GM12878 (cell line): Measurements from ENCODE around the gene TIRAP. TPM values are rescaled to one million over a fixed set of nuclear protein-coding genes. Genes with fewer than 3 reads are reported as not detected.

Source experiments
- ATAC-seq: fragments of 200-7000 bp; cut with Tn5 transposase; 3 replicates; pipeline ENCODE4 v1.9.1; 2020; ENCODE audit warnings: mild to moderate bottlenecking, moderate library complexity
- BruUV-seq: library from RNA; stranded (reverse); fragments of 400-500 nt; replicated peaks from 2 replicates; lab custom pipeline; 2021; lab: Mats Ljungman, UMichigan
- CTCF ChIA-PET: fragments of 300-600 bp; sonication (Branson Sonifier 250); formaldehyde crosslinking; extraction: SDS; loops from one replicate; lab custom pipeline; 2021; ENCODE audit warnings: inconsistent platforms; lab: Yijun Ruan, JAX
- POLR2A ChIA-PET: fragments of 350-600 bp; formaldehyde crosslinking; extraction: SDS; loops from one replicate; lab custom pipeline; 2021; ENCODE audit warnings: inconsistent platforms; lab: Charles Lee
- RAD21 ChIA-PET: fragments of 300-600 bp; sonication (Branson Sonifier 250); formaldehyde crosslinking; loops from one replicate; lab custom pipeline; 2023; ENCODE audit warnings: antibody characterized with exemption; ENCODE audit not compliant: unreplicated experiment; lab: Charles Lee
- SMC1A ChIA-PET: fragments of 300-600 bp; sonication (Branson Sonifier 250); formaldehyde crosslinking; loops from one replicate; lab custom pipeline; 2023; ENCODE audit not compliant: unreplicated experiment, uncharacterized antibody; lab: Charles Lee
- DNase-seq: peaks from one replicate; pipeline ENCODE4 v3.0.0-alpha.2; 2011; ENCODE audit warnings: low read depth, low spot score
- FAIRE-seq: peaks from 3 replicates; lab custom pipeline; 2011; peaks lifted over from hg19 to GRCh38; lab: Jason Lieb, UNC
- H2AFZ ChIP-seq: 2 replicates; pipeline ENCODE4 v1.6.0; 2011; ENCODE audit warnings: low read depth, low read length, control low read depth; ENCODE audit not compliant: control insufficient read depth
- H3K27ac ChIP-seq: 2 replicates; pipeline ENCODE4 v1.5.1; 2011; ENCODE audit warnings: control low read depth; ENCODE audit not compliant: control insufficient read depth, insufficient read depth
- H3K27me3 ChIP-seq, 2 experiments: replicated peaks in 1 of 2; 2 replicates each; pipeline versions ENCODE4 v1.6.0 to v1.6.1; 2011; ENCODE audit warnings: low read length in 1 of 2; ENCODE audit not compliant: control insufficient read depth in 2 of 2, insufficient read depth in 2 of 2
- H3K36me3 ChIP-seq, 2 experiments: 2 replicates each; pipeline ENCODE4 v1.5.1; 2011; ENCODE audit warnings: low read length in 1 of 2; ENCODE audit not compliant: control insufficient read depth in 2 of 2, insufficient read depth in 2 of 2
- H3K4me1 ChIP-seq: 2 replicates; pipeline ENCODE4 v1.6.1; 2011; ENCODE audit warnings: mild to moderate bottlenecking, low read length, moderate library complexity, mixed read lengths; ENCODE audit not compliant: control insufficient read depth, insufficient read depth
- H3K4me2 ChIP-seq: 2 replicates; pipeline ENCODE4 v1.6.0; 2011; ENCODE audit warnings: control low read depth; ENCODE audit not compliant: control insufficient read depth, insufficient read depth
- H3K4me3 ChIP-seq: fragments of 200-600 bp; sonication (generic); 2 replicates; pipeline ENCODE4 v1.5.1; 2016
- H3K79me2 ChIP-seq: 2 replicates; pipeline ENCODE4 v1.6.0; 2011; ENCODE audit warnings: low read length; ENCODE audit not compliant: control insufficient read depth, insufficient read depth
- H3K9ac ChIP-seq: 2 replicates; pipeline ENCODE4 v1.8.0; 2011; ENCODE audit warnings: low read length, control low read depth, mixed read lengths; ENCODE audit not compliant: control insufficient read depth, insufficient read depth
- H3K9me3 ChIP-seq: replicated peaks from 3 replicates; pipeline ENCODE4 v1.5.1; 2011; ENCODE audit warnings: mild to moderate bottlenecking, low read length; ENCODE audit not compliant: control insufficient read depth, insufficient read depth
- H4K20me1 ChIP-seq: 2 replicates; pipeline ENCODE4 v1.6.0; 2011; ENCODE audit not compliant: control insufficient read depth, insufficient read depth
- ASH2L ChIP-seq: fragments of 300-600, 200-600 bp; sonication (generic); IDR thresholded peaks from 2 replicates; pipeline ENCODE4 v1.6.1; 2017; ENCODE audit warnings: low read depth, mild to moderate bottlenecking, borderline replicate concordance
- BMI1 ChIP-seq: fragments of 450-650 bp; IDR thresholded peaks from 2 replicates; pipeline ENCODE4 v1.6.1; 2016; ENCODE audit warnings: mild to moderate bottlenecking, moderate library complexity, borderline replicate concordance
- E4F1 ChIP-seq: fragments of 450-650 bp; IDR thresholded peaks from 2 replicates; pipeline ENCODE4 v1.6.1; 2018; ENCODE audit warnings: borderline replicate concordance, mild to moderate bottlenecking; ENCODE audit not compliant: partially characterized antibody
- FOXM1 ChIP-seq: IDR thresholded peaks from 2 replicates; pipeline ENCODE4 v1.6.1; 2012; ENCODE audit warnings: low read depth, mild to moderate bottlenecking, inconsistent platforms, low read length, moderate library complexity
- MYC ChIP-seq: IDR thresholded peaks from 2 replicates; pipeline ENCODE4 v1.6.1; 2011; ENCODE audit warnings: mild to moderate bottlenecking, low read length, moderate library complexity, inconsistent platforms; ENCODE audit not compliant: insufficient read depth, insufficient replicate concordance, insufficient read length, severe bottlenecking
- SMC3 ChIP-seq: IDR thresholded peaks from 2 replicates; pipeline ENCODE4 v1.6.1; 2011; ENCODE audit warnings: low read length, improper control_type of control experiment, borderline replicate concordance
- TAF1 ChIP-seq: IDR thresholded peaks from 2 replicates; pipeline ENCODE4 v1.6.1; 2011; ENCODE audit warnings: mild to moderate bottlenecking, low read depth, low read length, borderline replicate concordance
- WRNIP1 ChIP-seq: IDR thresholded peaks from 2 replicates; pipeline ENCODE4 v1.6.1; 2011; ENCODE audit warnings: low read depth, low read length, improper control_type of control experiment, borderline replicate concordance
- ZBED1 ChIP-seq: IDR thresholded peaks from 2 replicates; pipeline ENCODE4 v1.6.1; 2016; ENCODE audit warnings: borderline replicate concordance
- ZNF207 ChIP-seq: fragments of 450-650 bp; IDR thresholded peaks from 2 replicates; pipeline ENCODE4 v1.6.1; 2014; ENCODE audit warnings: antibody characterized with exemption, mild to moderate bottlenecking, borderline replicate concordance
- WGBS: methylation state at CpG from one replicate; pipeline ENCODE4 v1.1.6; 2016; ENCODE audit warnings: low lambda C conversion rate; ENCODE audit not compliant: insufficient replicate concordance, insufficient coverage; ENCODE audit errors: missing lambda C conversion rate; 5-methylcytosine and 5-hydroxymethylcytosine counted together
- in situ Hi-C: fragments of 300-500 bp; cut with MboI; formaldehyde crosslinking; loops from 9 replicates; pipeline ENCODE4 v1.14.3; 2018; ENCODE audit warnings: mixed read lengths
- intact Hi-C: fragments of 100-400 bp; cut with micrococcal nuclease; formaldehyde crosslinking; loops from one replicate; pipeline ENCODE4 v1.14.2; 2022; ENCODE audit not compliant: unreplicated experiment
- polyA plus RNA-seq, 11 experiments: library from polyadenylated mRNA; depleted of rRNA in 4 of 11; unstranded in 6 of 11; stranded (reverse) in 5 of 11; fragments of >200 nt; fragmentation: Nextera tagmentation in 4 of 11; fragmentation: Illumina TruSeq in 1 of 11; extraction: Ambion mirVana in 4 of 11; extraction: Trizol in 1 of 11; gene quantifications; 1 replicate in 1 of 11; 2 replicates in 10 of 11; pipeline versions ENCODE4 v1.2.1 to v1.2.3, GENCODE V29; 2011 to 2016; ENCODE audit warnings: inconsistent platforms in 2 of 11, missing spikeins in 2 of 11, low read depth in 1 of 11
- total RNA-seq, 4 experiments: library from RNA; depleted of rRNA in 3 of 4; stranded (reverse); fragments of >200 nt in 3 of 4; fragmentation: Illumina TruSeq in 1 of 4; extraction: Trizol in 1 of 4; gene quantifications; 2 replicates each; pipeline versions ENCODE4 v1.2.1 to v1.2.3, GENCODE V29; 2013 to 2021
- TF ChIP-seq, protein P1 (sequence below): IDR thresholded peaks from 2 replicates; pipeline ENCODE4 v1.6.1; 2011; ENCODE audit warnings: mild to moderate bottlenecking, low read depth, low read length, moderate library complexity; ENCODE audit not compliant: insufficient replicate concordance

TIRAP gene
- total and polyA plus RNA-seq, 10 of the 15 experiments (the other 5 are each of a cell fraction or from before 2014, with no cell fraction given), result 0.76 to 9.9 (median 4.7) TPM

DNA sequence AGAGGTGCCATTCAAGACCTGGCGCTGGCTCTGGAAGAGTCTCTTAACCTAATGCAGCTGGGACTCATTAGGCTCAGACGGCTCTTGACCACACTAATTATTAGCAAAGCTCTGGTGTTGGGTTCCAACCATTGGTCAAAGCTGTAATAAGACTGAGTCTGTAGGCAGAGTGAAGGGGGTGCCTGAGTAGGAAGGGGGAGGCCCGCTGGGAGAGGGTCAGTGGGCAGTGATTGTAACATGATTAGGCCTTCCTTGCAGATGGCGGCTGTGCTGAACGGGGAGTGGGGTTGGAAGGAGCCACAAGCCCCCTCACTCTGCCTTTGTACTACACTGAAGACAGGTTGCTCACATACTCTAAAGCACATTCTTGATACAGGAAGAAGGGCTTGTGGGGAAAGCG is 19.4 kb upstream of the TIRAP start:
- CTCF ChIA-PET, result interaction anchor here (0.9 to 1.6 kb wide), 2 partner anchors 12 to 30 kb away, joined by 3 to 4 read pairs; no protein-coding TSS in a partner anchor
- no peak for ATAC-seq
- no TSS peak for BruUV-seq
- FAIRE-seq, result no peak
- no peaks in the 10 kb centered on the region for H3K9me3 ChIP-seq
- WGBS, result 87% methylated on average over 6 of the region's 6 CpGs
- H3K36me3 ChIP-seq, result peaks cover 29 to 61% of the 10 kb centered on the region in 2 experiments
- intact Hi-C loops (no loop called here), in situ Hi-C loops (no loop called here)
- H2AFZ ChIP-seq, result no peak overlapping the region
- SMC1A ChIA-PET, result interaction anchor here (1.2 kb wide), 1 partner anchor 336 kb away, joined by 3 read pairs; no protein-coding TSS in a partner anchor
- H3K4me2 ChIP-seq, result no peak overlapping the region
- H3K79me2 ChIP-seq, result peaks cover 21% of the 10 kb centered on the region
- no peaks in the 10 kb centered on the region; the same call in 1 of the 2 replicates for H4K20me1 ChIP-seq
- H3K4me3 ChIP-seq, result no peak overlapping the region
- no peak for DNase-seq
- TF ChIP-seq SMC3, result no peak
- TF ChIP-seq WRNIP1, result no peak
- no peak for TF ChIP-seq ZBED1
- no peak for TF ChIP-seq MYC
- TF ChIP-seq BMI1, result no peak
- no peak for TF ChIP-seq ZNF207
- no peak for TF ChIP-seq FOXM1
- TF ChIP-seq, protein P1, sequence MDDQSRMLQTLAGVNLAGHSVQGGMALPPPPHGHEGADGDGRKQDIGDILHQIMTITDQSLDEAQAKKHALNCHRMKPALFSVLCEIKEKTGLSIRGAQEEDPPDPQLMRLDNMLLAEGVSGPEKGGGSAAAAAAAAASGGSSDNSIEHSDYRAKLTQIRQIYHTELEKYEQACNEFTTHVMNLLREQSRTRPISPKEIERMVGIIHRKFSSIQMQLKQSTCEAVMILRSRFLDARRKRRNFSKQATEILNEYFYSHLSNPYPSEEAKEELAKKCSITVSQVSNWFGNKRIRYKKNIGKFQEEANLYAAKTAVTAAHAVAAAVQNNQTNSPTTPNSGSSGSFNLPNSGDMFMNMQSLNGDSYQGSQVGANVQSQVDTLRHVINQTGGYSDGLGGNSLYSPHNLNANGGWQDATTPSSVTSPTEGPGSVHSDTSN, result no peak
- TF ChIP-seq ASH2L, result no peak
- TF ChIP-seq TAF1, result no peak
- TF ChIP-seq E4F1, result no peak
- POLR2A ChIA-PET, result interaction anchor here (0.5 kb wide), 1 partner anchor 70 kb away, joined by 3 read pairs; no protein-coding TSS in a partner anchor
- peaks cover 3% of the 10 kb centered on the region; the same call in 1 of the 2 replicates for H3K4me1 ChIP-seq
- no peak overlapping the region for H3K9ac ChIP-seq
- H3K27ac ChIP-seq, result no peak overlapping the region
- RAD21 ChIA-PET, result no interaction called here
- no peaks in the 10 kb centered on the region for H3K27me3 ChIP-seq
